Activated CD4-positive, alpha-beta T cell treated with anti-CD3 and anti-CD28 coated beads, Interleukin-2, amount 50 U/mL, for 1 hour (primary cell): ENCODE results near the gene CISTR.
"Not testable (repeated sequence)": the region's sequence is repeated elsewhere in the genome, so short reads cannot be mapped to it uniquely, and the experiment has no call there.

Source experiments
- DNase-seq: peaks from one replicate; pipeline ENCODE4 v3.0.0-alpha.2; 2020

CISTR gene

DNA sequence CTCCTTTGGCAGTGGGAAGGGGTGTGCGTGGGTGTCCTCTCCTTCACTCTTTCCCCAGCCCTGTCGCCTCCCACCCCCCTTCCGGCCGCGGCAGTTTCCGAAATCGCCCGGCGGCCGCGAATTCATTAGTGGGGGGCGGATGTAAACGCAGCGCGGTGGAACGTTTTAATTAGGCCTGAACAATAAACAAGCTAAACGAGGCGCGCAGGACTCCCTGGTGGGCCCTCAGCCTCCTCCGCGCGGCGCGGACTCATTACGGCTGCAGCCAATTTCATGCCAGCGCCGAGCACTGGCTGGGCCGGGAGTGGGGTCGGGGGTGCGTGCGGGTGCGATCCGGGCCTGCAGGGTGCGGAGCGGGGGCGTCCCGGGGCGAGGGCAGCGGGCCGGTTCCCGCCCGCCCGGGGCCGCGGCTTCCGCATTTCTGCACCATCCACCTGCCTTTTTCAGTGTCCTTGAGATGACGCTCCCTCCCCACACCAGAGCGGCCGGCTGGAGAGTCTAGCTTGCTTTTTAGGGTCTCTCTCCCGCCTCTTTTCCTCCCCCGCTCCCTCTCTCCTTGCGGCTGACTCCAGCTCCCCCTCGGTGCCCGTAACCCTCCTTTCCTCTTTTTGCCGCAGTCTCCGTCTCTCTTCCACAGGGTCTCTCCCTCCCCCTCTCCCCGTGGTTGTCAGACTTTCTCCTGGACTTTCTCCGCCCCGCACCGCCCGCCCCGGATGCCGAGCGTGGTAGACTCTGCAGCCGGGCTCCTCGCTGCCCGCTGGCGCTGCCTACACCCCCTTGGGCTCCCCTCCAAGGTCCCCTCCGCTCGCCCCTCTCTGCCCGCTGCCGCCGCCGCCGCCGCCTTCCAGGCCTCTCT is at the start of gene CISTR:
CISTR (minus strand) TSS at position 644 of the 856 bp plus-strand sequence.
- DNase-seq: no peak

GRCh38 chr12:53798575-53798974 is 46.8 kb upstream of the CISTR start:
- no peak for DNase-seq

DNA sequence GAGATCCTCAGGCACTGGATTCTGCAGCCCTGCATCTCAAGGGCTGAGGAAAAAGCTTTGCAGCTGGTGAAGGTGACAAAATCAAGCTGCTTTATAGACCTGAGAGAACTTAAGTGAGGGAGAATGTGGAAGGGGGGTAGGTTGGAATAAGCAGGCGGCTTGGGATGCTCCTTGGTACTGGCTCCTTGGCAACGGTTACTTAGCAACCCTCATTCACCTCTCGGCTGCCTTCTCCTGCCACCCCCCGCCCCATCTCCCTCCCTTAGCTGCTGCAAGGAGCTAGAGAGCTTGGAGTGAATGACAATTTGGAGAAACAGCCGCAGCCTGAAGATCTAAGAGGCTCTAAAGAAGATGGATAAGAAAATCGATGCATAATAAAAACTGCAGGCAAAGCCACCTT is 44.1 kb upstream of the CISTR start:
- no peak for DNase-seq

- no peak for DNase-seq
Measured at GRCh38 chr12:53793221-53793620, 41.4 kb upstream of the CISTR start.

- DNase-seq: peak; percentile 31
Measured at GRCh38 chr12:53791735-53792326, 40.1 kb upstream of the CISTR start.

- no peak for DNase-seq
Measured at GRCh38 chr12:53789570-53789969, 37.8 kb upstream of the CISTR start.

DNA sequence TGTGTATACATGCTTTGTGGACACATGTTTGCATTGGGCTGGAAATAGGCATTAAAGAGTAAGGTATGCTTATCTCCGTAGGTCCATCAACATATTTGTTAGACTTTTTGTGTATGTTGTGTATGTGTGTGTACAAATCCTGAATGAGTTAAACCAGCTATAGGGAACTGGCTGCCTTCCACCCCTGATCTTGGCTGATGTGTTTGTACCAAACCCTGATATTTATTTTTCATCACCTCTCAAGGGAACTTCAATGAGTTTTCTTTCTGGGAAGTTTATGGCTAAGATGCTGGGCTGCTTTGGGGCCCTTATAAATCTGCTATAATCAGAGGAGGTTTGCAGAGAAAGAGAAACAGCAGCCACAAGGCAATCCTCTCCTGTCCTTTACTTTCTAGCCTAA is 37.1 kb upstream of the CISTR start:
- DNase-seq: no peak

DNA sequence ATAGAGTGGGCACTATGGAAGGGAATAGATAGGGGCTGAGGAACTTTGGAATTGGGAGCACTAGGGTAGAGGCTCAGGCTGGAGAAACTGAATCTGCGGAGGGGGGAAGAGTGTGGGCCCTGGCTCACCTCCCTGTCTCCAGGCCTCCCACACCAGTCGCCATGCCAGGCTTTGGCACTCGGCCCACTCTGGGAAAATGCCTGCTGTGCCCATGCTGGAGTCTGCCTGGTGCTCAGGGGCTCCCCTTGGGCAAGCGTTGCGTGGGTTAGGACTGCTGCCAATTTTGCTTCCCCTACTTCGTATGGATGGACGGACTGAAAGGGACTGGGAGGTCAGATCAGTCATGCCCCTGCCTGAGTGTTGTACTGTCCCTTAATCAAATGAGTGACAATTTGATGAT is 34.6 kb upstream of the CISTR start:
- DNase-seq: no peak

DNA sequence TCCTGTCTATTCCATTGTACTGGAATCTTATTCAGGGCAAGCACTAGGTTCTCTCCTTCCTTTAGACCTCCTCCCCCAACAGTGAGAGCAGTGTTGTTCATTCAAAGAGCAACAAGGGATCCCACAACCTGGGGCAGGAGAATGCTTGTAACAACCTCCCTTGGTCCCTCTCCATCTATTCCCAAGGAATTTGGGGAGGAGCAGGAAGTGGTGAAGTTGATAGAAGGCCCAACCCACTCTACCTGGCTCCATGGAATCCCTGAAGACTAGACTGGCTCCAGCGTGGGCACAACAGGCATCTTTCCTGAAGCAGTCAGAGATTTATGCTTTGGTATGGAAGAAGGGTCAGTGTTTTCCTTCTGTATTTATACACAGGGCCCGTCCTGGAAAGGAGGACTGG is 33.4 kb upstream of the CISTR start:
- DNase-seq: no peak

GRCh38 chr12:53782093-53782703 is 30.4 kb upstream of the CISTR start:
- DNase-seq: no peak

GRCh38 chr12:53781228-53781801 is 29.5 kb upstream of the CISTR start:
- no peak for DNase-seq

- no peak for DNase-seq
Measured at GRCh38 chr12:53780323-53780722, 28.5 kb upstream of the CISTR start.

- DNase-seq: not testable (repeated sequence)
Measured at GRCh38 chr12:53779679-53780078, 27.9 kb upstream of the CISTR start.

DNA sequence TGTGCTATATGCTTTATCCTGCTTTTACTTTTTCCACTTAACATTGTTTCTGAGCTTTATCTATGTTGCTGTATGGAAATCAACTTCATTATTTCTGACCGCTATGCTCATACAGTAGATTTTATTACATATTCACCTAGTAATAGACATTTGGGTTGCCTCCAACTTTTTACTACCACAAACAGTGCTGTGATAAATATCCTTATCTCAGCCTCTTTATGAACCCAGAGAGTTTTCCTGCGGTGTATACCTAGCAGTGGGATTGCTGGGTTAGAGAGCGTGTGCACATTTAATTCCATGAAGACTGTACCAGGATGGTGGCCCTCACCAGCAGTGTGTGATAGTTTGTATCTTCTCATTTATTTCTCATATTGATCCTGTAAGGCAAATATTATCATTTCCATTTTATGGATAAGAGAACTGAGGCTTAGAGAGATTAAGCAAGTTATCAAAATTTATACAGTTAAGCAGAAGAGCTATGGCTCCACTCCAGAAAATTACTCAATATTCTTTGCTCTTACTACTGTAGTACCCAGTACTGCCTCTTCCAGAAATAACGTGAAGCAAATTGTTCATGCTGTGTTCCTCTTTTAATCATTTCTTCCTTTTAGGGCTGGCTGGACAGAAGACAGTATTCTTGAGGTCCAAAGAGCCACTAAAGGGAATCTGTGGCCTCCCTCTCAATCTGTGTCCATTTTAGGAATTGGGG is 26.3 kb upstream of the CISTR start:
- DNase-seq: no peak

DNA sequence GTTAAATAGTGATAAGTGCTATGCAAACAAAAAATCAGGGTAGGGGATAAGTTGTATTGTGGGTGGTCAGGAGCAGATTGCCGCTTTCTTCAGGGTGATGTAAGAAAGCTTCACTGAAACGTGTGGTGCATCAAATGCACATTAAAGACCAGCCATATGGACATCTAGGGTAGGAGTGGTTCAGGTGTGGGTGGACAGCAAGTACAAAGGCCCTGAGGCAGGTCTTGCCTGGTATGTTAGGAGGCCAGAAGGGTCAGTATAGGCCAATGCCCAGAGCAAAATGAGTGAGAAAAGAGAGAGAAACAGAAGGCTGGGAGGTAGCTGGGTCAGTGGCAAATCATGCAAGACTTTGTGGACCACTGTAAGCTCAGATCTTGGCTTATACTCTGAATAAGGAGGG is 25.6 kb upstream of the CISTR start:
- DNase-seq: no peak

- DNase-seq: no peak
Measured at GRCh38 chr12:53776872-53777271, 25.1 kb upstream of the CISTR start.

- no peak for DNase-seq
Measured at GRCh38 chr12:53775478-53776145, 23.8 kb upstream of the CISTR start.

GRCh38 chr12:53770281-53770680 is 18.5 kb upstream of the CISTR start:
- no peak for DNase-seq

DNA sequence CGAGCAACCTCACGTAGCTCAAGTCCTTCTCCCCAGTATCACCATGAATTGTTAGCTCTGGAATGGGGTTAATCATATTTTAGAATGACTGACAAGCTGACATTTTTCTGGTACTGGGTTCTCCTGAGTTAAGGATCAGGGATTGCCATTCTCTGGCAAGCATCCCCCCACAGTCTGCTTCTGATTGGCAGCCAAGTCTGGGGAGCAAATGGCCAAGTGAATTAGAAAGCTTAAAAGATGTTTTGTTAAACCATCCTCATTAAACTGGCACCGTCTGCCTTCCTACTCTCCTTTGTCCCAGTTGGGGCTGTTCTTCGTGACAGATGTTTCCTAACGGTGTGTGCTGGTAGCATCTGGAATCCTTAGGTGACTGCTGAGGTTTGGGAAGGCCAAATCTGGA is 17.2 kb upstream of the CISTR start:
- no peak for DNase-seq

DNA sequence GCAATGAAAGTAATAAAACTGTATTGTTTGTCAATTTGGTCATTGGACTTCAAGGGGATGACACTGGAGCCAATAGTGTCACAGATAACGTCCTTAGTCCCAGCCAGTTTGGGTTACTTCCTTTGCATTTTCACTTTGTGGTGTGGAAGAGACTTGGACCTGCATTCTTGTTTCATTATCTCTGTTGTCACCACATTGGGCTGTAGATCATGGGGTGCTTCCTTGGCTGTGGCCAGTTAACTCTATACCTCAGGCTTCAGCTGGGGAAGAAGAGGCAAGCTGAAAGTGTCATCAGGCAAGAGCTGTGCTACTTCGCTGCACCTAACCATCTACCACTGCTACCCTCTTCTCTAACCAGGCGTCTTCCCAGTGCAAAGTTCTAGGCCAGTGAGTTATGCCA is 15.1 kb upstream of the CISTR start:
- DNase-seq: no peak

GRCh38 chr12:53765891-53766290 is 14.1 kb upstream of the CISTR start:
- no peak for DNase-seq

DNA sequence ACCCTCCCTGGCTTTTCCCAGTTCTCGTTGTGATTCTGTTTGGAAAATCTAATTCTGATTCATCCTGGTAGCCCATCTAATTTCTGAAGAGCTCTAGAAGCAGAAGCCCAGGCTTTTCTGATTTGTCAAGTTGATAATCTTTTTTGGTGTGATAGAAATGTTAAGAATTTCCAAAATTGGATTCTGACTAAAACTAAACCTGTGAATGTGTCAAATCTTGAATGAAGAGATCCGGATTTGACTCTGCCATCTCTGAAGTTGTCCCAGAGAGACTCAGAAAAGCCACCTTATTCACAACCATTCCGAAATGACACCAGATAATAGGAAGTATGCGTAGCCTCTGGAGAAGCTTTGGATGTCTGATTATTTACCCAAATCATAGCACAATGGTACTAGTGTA is 12.8 kb upstream of the CISTR start:
- DNase-seq: no peak

GRCh38 chr12:53762793-53763192 is 11.0 kb upstream of the CISTR start:
- not testable (repeated sequence) for DNase-seq
